DMS53 treated with DMSO at 0.1 percent for 48 hours (cell line): ENCODE data around the gene NFILZ.
"Not testable (repeated sequence)": the region's sequence is repeated elsewhere in the genome, so short reads cannot be mapped to it uniquely, and the experiment has no call there.

ENCODE experiments used
- DNase-seq: peaks from one replicate; lab custom pipeline; 2025; ENCODE audit not compliant: unreplicated experiment; lab: John Stamatoyannopoulos, UW

Gene NFILZ

DNA sequence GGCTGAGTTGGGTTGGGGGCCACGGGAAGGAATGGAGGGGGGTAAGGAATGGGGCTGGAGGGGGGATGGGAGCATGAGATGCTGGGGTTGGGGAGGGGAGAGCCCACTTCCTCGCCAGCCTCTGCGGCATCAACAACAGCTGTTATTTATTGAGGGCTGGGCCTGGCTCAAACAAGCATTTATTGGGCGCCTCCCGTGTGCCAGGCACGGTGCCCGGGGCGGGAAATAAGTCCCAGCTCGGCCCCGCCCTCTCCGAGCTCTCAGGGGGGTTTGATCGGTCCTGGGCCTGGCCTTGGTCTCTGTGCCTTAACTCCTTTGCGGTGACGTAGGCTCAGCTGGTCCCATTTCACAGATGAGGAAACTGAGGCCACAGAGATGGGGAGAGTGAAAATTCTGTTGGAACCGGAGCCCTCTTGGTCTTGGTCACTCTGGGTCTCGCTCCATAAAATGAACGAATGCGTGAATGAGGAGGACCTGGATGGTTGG, 19.0 kb upstream of the NFILZ start:
- DNase-seq: no peak

DNA sequence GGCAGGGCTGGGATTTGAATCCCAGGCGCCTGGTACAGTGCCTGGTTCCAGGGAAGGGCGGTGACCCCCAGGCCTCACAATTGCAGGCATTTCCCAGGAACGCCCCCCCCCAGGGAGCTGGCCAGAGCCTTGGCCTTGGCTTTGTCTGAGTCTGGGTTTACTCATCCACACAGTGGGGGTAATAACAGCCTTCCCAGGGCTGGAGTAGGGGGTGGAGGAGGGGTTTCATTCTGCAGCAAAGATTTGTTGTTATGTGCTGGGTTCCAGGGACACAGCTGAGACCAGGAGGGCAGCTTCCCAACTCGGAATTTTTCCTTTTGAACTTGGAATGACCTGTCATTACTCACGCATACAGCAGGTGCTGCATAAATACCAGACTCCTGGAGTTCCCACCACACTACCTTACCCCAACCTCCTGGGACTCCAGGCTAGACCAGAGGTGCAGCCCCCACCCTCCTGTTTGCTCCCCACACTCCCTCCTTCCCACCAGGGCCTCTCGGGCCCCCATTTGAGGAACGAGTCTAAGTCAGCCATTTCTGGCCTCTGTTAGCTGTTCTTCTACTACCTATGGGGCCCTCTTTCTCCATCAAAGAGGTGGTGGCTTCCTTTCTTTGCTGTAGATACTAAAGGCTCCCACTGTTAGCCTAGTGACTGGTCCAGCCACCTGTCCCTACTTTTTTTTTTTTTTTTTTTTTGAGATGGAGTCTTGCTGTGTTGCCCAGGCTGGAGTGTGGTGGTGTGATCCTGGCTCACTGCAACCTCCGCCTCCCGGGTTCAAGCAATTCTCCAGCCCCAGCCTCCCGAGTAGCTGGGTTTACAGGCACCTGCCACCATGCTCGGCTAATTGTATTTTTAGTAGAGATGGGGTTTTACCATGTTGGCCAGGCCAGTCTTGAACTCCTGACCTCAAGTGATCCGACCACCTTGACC, 18.3 kb upstream of the NFILZ start:
- DNase-seq: no peak

DNA sequence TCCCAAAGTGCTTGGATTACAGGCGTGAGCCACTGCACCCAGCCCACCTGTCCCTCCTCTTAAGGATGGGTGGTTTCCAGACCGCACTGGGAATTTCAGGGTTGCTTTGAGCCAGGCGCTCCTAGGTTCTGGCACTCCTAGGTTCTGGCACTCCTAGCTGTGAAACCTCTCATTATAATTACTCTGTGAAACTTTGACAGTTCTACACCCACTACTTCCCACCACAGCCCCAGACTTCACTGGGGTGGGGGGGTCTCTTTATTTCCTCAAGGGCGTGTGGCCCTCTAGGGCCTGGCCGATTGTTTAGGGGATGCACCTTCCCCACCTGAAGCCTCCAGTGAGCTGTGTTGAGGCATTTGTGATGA, 17.6 kb upstream of the NFILZ start:
- DNase-seq: no peak

DNA sequence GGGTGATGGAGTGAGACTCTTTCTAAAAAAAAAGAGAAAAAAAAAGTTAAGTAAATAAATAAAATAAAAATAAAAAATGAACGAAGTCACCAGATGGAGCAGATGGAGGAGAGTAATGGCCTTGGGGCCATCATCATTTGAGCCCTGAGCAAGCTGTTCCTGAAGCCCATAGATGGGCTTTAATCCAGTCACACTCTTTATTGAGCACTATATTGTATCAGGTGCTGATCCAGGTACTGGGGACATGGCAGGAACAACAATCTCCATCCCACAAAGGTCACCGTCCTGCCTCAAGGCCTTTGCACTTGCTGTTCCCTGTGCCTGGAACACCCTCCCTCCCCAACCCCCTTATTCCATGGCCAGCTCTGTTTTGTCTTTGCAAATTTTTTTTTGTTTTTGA, 16.0 kb upstream of the NFILZ start:
- no peak for DNase-seq

DNA sequence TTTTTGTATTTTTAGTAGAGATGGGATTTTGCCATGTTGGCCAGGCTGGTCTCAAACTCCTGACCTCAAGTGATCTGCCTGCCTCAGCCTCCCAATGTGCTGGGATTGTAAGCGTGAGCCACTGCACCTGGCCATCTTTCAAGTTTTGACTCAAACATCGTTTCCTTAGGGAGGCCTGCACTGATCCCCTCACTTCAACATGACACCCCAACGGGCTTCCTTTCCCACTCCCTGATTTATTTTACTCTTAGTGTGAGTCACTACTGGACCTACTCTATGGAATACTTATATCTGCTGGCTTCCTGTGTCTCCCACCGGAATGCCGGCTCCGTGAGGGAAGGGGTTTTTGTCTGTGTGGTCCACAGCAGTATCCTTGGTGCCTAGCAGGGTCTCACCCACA, 15.4 kb upstream of the NFILZ start:
- DNase-seq: no peak

DNA sequence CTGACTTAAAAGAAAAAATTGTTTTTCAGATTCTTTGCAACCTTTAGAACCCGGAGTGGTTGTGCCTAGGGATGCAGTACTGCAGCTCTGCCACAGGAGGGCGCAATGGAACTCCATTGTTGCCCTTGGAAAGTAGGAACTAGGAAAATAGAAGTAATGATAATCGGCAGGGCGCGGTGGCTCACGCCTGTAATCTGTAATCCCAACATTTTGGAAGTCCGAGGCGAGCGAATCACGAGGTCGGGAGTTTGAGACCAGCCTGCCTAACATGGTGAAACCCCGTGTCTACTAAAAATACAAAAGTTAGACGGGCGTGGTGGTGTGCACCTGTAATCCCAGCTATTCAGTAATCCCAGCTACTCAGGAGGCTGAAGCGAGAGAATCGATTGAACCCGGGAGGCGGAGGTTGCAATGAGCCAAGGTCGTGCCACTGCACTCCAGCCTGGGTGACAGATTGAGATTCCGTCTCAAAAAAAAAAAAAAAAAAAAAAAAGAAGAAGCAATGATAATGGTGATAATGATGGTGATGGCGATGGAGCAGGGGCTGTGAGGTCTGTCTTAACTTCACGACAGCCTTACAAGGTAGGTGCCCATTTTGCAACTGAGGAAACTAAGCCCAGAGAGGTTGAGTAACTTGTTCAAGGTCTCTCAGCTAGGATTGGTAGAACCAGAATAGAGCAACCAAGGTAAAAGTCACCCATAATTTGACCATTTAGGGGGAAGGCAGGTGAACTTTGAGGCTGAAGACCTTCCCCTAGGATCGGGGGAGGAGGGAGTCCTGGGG, 14.4 kb upstream of the NFILZ start:
- no peak for DNase-seq

DNA sequence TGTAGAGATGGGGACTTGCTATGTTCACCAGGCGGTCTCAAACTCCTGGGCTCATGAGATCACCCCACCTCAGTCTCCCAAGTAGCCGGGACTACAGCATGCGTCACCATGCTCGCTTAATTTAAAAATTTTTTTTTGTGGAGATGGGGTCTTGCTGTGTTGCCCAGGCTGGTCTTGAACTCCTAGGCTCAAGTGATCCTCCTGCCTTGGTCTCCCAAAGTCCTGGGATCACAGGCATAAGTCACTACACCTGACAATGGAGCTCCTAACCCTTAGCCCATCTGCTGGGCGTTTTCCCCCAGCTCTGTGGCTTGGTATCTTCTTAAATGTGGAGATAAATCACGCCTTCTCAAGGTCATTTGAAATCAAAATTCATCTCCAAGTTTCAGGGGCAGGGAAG, 13.6 kb upstream of the NFILZ start:
- no peak for DNase-seq

DNA sequence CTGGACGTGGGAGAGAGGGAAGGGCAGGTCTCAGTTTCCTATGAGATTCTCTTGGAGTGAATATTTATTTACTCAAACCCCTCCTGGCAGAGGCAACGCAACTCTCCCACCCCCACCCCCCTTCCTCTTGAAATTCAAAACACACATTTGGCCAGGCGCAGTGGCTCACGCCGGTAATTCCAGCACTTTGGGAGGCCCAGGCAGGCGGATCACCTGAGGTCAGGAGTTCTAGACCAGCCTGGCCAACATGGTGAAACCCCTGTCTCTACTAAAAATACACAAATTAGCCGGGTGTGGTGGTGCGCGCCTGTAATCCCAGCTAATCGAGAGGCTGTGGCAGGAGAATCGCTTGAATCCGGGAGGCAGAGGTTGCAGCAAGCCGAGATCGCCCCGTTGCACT, 13.1 kb upstream of the NFILZ start:
- not testable (repeated sequence) for DNase-seq

DNA sequence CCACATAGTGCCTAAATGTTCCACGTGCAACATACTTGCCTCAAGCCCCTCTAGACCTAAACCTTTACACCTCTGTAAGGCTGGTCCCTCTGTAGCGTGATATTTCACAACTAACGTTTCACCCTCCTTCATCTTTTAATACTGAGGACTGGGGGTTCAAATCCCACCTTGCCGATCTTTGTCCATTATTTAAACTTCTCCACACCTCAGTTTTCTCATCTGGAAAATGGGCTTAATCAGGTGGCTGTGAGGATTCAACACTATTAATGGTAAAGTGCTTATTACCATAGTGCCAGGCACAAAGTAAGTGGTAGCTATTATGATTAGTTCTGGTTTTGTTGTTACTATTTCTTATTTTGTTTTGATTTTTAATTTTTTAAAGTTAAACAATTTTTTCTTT, 12.4 kb upstream of the NFILZ start:
- DNase-seq: no peak

DNA sequence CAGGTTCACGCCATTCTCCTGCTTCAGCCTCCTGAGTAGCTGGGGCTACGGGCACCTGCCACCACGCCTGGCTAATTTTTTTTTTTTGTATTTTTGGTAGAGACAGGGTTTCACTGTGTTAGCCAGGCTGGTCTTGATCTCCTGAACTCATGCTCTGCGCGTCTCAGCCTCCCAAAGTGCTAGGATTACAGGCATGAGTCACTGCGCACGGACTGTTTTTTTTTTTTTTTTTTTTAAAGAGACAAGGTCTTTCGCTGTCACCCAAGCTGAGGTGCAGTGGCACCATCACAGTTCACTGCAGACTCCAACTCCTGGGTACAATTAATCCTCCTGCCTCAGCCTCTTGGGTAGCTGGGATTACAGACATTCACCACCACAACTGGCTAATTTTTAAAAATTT, 11.7 kb upstream of the NFILZ start:
- DNase-seq: no peak

DNA sequence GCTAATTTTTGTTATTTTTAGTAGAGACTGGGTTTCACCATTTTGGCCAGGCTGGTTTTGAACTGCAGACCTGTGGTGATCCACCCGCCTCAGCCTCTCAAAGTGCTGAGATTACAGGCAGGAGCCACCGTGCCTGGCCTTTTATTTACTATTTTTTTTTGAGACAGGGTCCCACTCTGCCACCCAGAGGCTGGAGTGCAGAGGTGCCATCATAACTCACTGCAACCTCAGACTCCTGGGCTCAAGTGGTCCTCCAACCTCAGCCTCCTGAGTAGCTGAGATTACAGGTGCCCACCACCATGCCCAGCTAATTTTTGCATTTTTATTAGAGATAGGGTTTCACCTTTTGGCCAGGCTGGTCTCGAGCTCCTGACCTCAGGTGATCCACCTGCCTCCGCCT, 7.5 kb upstream of the NFILZ start:
- DNase-seq: not testable (repeated sequence)

DNA sequence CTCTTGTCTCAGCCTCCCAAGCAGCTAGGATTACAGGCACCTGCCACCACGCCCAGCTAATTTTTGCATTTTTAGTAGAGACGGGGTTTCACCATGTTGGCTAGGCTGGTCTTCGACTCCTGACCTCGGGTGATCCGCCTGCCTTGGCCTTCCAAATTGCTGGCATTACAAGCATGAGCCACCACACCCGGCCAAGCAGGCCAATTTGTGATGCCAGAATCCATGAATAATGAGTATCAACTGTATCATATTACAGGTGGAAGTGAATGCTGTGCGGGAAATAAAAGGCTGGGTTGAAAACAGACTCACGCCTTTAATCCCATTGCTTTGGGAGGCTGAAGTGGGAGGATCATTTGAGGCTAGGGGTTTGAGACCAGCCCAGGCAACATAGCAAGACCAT, 3.6 kb upstream of the NFILZ start:
- DNase-seq: no peak

DNA sequence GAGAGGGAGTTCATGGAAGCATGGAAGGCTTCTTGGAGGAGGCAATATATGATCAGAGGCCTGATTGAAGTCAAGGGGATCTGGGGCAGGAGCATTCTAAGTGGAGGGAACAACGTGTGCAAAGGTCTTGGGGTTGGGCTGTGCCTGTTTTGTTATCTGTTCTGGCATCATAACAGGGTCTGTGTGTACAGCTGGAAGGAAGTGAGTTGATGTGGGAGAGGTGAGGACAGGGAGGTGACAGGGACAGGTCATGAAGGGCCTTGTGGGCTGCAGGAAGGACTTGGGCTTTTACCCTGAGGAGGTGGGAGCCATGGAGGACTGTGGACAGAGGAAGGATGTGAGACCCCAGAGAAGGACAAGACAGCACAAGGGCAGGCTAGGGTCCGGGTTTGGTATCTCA, 1.2 kb upstream of the NFILZ start:
- DNase-seq: no peak

DNA sequence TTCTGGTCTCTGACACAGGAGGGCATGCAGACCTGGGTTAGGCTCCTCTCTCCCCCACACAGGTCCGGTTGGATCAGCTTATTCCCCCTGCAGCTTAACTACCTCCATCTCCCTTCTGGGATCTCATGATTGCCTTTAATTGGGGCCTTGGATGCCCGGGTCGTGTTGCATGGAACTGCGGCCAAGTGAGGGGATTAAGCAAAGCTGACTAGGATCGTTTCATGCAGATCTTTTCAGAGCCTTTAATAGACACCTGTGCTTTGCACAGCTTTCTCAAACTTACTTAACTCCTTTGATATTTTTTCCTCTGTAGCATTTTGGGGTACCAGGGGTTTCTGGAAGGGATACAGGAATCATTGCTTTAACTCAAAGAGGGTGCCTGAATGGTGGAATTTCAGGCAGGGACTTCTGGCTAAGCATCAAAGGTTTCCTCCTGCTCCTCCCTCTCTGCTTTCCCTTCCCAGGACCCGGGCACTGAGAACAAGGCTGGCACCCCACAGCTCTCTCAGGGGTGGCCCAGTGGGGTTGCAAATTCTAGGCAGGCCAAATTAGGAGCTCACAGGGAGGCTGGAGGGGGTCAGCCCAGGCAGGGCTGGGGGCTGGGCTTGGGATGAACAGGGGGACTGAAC, 477 bp downstream of the NFILZ start:
- no peak for DNase-seq

DNA sequence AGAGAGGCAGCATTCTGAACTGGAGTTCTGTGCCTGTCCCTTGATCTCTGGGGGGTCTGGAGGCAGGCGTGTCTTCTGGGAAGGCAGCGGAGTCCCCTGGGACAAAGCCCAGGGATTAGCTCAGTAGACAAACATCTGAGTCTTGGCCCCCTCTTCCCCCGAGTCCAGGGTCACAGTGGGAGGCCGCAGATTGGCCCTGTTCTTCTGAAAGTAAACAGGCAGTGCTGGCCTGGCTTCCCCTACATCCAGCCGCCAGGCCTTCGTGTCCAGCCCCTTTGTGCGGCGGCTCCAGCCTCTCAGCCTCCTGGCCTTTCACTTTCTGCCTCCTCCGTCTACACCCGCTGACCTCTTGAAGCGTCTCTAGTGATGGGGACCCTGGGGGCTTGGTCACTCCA, 989 bp downstream of the NFILZ start:
- no peak for DNase-seq

DNA sequence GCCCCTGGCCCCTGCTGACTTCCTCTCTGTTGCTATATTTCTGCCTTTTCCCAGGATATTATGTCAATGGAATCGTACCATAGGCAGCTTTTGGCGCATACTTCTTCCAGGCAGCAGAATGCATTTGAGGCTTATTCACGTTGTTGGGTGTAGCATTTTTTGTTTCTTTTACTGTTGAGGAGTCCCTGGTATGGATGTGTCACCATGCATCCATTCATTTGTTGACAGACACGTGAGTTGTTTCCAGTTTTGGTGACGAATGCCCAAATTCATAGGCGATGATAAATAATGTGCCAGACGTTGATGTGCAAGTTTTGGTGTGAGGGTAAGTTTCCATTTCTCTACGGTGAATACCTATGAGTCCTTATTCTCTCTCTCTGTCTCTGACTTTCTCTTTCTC, 5.0 kb downstream of the NFILZ start:
- no peak for DNase-seq

DNA sequence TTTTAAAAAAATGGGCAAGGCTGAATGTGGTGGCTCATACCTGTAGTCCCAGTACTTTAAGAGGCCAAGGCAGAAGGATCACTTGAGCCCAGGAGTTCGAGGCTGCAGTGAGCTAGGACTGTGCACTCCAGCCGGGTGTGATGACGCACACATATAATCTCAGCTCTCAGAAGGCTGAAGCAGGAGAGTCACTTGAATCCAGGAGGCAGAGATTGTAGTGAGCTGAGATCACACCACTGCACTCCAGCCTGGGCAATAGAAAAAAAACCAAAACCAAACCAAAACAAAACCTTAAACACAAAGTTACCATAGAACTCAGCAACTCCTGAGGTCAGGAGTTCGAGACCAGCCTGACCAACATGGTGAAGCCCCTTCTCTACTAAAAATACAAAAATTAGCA, 6.6 kb downstream of the NFILZ start:
- DNase-seq: not testable (repeated sequence)

DNA sequence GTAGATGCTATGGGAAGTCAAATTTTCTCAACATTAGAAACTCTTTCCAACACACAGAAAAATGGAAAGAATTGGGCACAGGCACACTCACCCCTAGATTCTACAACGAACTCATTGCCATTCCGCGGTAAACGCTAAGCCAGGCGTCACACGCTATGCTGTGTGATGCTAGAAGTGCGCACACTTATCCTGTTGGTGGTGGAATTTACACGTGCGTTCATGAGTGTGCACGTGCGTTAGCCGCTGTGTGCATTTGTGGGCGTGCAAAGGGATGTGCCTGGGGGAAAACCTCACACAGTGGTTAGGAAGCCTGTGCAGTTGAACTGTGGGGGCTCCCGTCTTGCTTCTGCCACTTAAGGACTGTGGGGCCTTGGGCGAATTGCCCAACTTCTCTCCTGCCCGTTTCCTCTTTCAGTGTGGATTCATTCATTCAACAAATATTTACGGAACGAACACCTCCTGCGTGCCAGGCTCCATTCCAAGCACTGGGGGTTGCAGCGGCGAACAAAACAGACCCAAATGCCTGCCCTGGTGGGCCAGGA, 7.7 kb downstream of the NFILZ start:
- DNase-seq: no peak

DNA sequence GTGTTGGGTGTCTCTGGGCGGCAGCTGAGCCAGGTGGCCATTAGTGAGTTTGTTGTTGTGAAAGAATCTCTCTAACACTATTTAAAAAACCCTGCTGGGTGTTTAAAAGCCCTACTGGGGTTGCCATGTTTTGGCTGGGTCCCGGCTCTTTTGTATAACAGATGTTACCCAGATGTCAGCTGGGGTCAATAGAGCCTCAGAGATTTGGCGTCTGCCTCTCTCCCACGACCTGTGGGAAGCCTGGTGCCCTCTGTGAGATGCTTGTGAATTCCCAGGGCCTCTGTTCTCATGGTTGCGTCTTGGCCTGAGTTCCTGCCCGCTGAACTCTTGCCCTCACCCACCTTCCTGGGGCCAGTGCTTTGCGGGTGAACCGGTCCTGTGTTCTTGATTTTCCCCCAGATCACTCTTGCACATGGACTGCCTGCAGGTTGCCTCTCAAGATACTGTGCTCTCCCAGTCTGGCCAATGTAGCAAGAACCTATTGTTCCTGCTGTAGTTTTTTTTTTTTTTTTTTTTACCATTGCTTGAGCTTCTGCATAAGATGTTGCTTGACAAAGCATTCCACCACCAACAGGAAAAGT, 9.5 kb downstream of the NFILZ start:
- no peak for DNase-seq

DNA sequence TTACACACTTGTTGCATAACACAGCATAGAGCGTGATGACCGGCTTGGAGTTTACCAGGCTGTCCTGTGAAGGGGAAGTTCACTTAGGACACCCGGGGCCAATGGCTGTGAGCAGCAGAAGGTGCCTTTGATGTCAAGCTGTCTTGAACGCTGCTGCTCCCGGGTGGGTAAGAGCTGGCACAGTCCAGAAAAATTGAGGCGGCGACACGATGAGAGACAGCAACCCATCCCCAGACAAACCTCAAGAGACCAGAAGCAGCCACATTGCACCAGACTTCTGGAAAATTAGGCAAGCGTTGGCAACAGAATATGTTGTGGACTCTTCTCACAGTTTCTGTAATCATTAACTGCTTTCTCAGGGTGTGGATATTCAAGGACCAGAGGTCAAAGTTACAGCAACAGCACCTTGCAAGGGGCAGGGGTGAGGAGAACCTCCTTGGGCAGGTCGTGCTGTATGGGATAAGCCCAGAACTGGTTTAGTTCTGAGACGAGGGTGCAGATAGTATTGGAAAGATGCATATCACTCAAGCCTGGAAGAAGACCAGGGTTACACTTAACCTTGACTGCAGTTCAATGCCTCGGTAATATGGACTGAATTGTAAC, 10.1 kb downstream of the NFILZ start:
- DNase-seq: no peak
